ENCODE measurements around the gene OR11H7.
"Not testable (repeated sequence)": the region's sequence is repeated elsewhere in the genome, so short reads cannot be mapped to it uniquely, and the experiment has no call there.

Gene OR11H7

DNA sequence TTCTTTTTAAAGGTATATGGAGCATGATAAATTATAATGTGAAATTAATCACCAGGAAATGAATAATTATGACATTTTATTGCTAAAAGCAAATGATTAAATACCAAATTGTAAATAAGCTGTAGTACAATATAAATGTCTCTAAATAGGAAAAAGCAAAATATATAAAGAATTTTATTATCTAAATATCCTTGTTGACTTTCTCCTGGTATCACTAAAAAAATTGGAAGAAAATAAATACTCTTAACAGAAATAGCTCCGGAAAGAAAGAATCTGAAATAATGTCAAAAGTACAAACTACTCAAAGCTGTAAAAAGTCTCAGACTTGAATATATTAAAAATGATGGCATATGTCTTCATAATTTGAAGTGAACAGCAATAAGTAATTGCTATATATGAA is at the start of gene OR11H7:
Gene OR11H7, plus strand, starts transcription at position 301 of the 400 bp plus-strand sequence.
- no peak for DNase-seq

DNA sequence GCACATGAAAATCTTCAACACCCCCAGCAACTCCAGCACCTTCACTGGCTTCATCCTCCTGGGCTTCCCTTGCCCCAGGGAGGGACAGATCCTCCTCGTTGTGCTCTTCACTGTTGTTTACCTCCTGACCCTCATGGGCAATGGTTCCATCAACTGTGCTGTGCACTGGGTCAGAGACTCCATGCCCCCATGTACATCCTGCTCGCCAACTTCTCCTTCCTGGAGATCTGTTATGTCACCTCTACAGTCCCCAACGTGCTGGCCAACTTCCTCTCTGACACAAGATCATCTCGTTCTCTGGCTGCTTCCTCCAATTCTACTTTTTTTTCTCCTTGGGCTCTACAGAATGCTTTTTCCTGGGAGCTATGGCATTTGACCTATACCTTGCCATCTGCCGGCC is 49.6 kb upstream of the OR11H7 start:
- no peak for DNase-seq

DNA sequence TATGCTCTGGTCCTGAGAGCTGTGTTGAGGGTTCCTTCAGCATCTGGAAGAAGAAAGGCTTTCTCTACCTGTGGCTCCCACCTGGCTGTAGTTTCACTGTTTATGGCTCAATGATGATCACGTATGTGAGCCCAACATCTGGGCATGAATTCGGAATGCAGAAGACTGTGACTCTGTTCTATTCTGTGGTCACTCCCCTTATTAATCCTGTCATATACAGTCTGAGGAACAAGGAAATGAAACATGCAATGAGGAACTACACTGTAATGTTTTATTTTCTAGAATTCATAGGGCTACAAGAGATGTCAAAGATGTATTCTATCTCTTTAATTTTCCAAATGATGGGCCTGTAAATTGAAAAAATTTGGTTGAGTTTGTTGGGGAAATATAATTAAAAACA is 48.9 kb upstream of the OR11H7 start:
- no peak for DNase-seq

DNA sequence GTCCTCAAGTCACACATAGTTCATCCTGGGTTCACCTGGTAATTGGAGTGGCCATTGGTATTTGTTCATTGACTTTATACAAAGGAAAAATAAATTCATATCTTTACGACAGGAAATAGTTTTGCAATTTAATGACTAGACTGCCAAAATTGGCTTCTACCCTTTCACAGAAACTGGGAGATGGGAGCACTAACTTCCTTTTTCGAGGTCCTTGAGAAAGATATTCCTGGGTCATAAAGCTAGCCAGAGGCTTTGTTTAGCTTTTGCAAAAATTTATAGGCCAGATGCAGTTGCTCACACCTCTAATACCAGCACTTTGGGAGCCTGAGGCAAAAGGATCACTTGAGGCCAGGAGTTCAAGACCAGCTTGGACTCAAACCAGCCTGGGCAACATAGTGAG is 48.3 kb upstream of the OR11H7 start:
- DNase-seq, result no peak

DNA sequence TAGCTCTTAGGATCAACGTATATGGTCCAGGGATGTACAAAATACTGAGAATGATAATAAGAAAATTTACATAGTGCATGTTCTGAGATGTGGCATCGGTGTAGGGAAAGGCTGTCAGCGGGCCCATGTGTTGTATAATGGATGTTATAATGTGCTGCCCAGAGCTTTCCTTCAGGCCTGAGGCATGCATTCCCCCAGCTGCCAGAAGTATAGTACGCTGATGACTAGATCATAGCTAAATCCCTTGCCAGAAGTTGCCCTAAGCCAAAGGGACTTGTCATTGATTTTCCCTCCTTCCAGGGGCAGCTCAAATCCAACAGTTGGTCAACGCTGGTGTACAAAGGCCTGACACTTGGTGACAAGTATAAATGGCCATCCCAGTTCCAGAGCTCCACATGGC is 44.6 kb upstream of the OR11H7 start:
- no peak for DNase-seq

DNA sequence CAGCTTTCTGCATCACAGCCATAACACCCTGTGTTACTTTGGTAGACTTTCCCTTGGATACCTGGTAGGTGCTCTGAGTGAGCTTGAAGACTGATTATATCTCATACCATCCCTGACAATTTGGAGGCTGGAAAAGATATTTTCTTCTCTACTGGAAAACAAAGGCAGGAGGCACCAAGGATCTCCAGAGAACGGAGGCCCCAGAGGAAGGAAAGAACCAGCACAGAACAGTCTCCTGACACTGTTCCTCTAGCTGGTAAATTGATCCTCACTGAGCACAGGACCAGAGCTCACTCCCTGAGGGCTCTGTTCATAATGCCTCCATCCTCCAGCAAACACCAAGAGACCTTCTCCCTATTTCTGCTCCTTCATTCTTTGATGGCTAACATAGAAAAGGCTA is 38.2 kb upstream of the OR11H7 start, which contains the start of gene OR11G2:
Gene OR11G2, plus strand, starts transcription at position 301 of the 400 bp plus-strand sequence. CDS start 6,542 bp downstream, outside the sequence.
- no peak for DNase-seq

DNA sequence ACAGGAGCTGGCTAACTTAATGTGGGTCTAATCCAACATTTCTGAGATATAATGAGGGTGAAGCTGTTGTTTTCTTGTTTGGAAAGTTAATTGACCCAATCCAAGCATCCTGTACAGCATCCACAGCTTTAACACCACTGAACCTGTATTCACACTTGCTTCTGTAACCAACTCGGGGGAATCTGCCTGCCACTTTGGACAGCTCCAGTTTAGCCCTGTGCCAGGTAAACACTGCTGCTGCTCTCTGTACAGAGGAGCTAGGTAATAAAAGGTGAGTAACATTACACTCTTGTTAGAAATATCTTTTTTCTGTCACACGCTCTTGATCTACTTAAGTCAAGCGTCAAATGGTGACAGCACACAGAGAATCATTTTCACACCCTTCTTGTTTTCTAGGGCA is 37.4 kb upstream of the OR11H7 start:
- no peak for DNase-seq

DNA sequence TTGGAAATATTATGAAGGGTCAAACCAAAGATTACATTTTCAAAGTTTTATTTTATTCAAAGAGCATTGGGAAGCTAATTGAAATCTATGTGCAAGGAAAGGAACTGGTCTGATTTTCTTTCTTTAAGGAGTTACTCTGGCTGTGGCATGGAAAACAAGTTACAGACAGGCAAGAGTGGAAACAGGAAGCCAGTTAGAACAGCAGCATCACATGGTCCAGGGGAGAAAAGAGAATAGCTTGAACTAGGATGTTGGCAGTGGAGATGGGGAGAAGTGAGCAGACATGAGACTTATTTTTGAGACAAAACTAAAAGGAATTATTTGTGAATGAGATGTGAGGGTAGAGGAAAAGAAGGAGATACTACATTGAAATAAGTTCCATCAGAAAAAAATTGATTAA is 34.7 kb upstream of the OR11H7 start:
- DNase-seq, result no peak

DNA sequence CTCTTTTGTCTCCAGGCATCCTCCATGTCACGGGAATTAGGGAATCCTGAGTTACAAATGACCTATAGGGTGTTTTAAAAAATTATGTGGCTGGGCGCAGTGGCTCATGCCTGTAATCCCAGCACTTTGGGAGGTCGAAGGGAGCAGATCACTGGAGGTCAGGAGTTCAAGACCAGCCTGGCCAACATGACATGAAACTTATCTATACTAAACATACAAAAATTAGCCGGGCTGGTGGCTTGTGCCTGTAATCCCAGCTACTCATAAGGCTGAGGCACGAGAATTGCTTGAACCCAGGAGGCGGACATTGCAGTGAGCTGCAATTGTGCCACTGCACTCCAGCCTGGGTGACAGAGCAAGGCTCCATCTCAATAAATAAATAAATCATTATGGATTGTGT is 33.6 kb upstream of the OR11H7 start:
- not testable (repeated sequence) for DNase-seq

DNA sequence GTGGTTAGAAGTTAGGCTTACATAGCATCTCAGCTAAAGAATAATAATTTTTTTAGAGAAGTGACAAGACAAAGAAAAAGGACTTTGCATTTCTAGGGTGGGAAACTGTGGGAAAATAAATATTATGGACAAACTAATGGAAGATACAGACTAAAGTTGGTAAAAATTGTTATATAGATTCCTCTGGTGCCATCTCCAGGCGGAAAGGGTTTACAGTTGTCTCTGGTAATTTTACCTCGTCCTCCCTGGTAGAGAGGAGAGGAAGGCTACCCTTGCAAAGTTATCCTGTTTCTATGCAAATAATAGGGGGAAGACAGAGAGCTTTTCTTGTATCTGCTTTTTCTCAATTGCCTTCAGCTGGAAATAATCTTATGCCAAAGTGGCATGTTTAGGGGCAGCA is 32.9 kb upstream of the OR11H7 start:
- DNase-seq, result no peak

DNA sequence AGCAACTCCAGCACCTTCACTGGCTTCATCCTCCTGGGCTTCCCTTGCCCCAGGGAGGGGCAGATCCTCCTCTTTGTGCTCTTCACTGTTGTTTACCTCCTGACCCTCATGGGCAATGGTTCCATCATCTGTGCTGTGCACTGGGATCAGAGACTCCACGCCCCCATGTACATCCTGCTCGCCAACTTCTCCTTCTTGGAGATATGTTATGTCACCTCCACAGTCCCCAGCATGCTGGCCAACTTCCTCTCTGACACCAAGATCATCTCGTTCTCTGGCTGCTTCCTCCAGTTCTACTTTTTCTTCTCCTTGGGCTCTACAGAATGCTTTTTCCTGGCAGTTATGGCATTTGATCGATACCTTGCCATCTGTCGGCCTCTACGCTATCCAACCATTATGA is 31.3 kb upstream of the OR11H7 start:
- DNase-seq, result no peak

DNA sequence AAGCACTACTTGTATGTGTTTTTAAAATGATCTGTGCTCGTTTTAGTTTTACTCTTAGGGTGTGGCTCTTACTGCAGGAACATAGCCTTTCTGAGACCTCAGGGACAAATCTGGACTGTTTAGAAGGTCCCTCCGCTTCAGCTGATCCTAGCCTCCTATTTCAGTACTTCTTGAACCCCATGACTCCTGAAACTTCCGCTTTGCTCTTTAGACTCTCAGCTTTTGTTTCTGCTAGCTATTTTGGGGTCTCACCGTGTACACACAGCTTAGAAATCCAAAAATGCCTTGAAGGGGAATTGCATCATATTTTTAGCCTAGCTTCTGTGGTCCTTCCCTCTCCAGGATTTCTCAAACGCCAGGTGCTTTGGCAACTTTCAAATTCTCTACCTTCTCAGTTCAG is 29.8 kb upstream of the OR11H7 start:
- no peak for DNase-seq

DNA sequence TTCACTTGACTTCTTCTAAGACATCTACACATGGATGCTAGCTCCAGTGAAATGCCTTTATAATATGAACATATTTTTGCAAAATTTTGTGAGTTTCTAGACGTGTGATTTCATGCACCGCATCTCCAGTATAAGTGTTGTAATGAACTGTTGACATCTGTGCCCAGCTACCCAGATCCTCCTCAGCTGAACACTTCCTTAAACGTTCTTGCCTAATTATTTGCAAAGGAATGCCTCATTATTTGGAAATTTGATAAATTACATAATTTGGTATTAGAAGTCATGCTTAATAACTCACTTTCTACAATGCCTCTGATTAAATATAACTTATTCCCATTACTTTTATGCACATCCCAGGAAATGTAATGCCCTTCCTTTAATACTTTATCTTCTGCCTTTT is 24.1 kb upstream of the OR11H7 start:
- no peak for DNase-seq

DNA sequence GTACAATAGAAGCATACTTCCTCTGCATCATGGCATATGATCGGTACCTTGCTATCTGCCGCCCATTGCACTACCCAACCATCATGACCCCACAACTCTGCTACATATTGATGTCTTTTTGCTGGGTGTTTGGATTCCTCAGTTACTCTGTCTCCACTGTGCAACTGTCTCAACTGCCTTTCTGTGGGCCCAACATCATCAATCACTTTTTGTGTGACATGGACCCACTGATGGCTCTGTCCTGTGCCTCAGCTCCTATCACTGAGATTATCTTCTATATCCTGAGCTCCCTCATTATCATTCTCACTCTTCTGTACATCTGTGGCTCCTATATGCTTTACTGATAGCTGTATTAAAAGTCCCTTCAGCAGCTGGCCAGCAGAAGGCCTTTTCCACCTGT is 19.2 kb upstream of the OR11H7 start:
- DNase-seq, result no peak

DNA sequence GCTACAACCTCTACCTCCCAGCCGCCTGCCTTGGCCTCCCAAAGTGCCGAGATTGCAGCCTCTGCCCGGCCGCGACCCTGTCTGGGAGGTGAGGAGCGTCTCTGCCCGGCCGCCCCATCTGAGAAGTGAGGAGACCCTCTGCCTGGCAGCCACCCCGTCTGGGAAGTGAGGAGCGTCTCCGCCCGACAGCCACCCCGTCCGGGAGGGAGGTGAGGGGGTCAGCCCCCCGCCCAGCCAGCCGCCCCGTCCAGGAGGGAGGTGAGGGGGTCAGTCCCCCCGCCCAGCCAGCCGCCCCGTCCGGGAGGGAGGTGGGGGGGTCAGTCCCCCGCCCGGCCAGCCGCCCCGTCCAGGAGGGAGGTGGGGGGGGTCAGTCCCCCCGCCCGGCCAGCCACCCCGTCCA is 16.4 kb upstream of the OR11H7 start:
- not testable (repeated sequence) for DNase-seq

DNA sequence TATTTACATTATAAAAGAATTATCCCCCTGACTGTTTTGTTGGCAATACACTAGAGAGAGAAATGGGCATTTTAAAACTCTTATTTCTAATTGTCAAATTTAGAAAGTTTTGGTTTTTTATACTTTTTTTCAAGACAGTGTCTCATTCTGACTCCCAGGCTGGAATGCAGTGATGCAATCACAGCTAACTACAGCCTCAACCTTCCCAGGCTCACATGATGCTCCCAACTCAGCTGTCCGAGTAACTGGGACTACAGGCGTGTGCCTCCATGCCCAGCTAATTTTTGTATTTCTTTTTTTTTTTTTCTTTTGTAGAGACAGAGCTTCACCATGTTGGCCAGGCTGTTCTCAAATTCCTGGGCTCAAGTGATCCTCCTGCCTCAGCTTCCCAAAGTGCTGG is 13.6 kb upstream of the OR11H7 start:
- DNase-seq, result no peak

DNA sequence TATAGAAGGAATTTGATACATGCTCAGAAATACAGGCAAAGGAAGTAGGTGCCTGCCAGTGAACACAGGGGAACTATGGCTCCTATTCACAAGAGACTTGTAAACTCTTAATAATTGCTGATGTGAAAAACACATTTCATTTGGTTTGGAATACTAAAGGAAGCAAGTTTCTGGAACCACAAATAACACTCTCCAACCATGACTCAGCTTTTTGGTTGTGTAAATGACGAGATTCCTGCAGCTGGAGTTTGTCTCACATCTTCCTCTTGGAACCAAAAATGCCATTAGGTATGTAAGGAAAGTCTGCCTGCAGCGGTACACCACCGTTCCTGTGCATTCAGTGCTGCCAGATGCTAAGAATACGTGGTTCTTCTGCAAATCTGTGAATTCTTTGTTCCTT is 9.7 kb upstream of the OR11H7 start:
- DNase-seq, result no peak

DNA sequence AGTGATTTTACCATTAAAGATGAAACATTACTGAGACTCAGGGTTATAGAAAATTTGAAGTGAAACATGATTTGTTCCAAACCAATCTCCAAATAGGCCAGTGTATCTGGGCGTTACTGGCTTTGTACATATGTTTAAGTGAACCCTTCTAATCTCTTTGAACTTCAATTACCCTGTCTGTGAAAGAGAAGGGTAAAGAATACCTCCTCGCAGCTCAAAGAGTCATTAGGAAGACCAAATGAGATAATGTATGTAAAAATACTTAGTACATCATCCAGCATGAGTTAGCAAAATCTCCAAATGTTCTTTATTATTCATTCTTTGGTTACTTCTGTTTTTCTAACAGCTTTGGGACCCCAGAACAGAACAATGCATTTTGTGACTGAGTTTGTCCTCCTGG is 5.4 kb upstream of the OR11H7 start, which contains the start of gene OR11H6:
Gene OR11H6, plus strand, starts transcription at position 301 of the 400 bp plus-strand sequence. Its CDS starts 0 bp downstream, at position 301.
- no peak for DNase-seq

DNA sequence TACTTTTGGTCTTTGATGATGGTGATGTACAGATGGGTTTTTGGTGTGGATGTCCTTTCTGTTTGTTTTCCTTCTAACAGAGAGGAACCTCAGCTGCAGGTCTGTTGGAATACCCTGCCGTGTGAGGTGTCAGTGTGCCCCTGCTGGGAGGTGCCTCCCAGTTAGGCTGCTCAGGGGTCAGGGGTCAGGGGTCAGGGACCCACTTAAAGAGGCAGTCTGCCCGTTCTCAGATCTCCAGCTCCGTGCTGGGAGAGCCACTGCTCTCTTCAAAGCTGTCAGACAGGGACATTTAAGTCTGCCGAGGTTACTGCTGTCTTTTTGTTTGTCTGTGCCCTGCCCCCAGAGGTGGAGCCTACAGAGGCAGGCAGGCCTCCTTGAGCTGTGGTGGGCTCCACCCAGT is 6.6 kb downstream of the OR11H7 start:
- not testable (repeated sequence) for DNase-seq

DNA sequence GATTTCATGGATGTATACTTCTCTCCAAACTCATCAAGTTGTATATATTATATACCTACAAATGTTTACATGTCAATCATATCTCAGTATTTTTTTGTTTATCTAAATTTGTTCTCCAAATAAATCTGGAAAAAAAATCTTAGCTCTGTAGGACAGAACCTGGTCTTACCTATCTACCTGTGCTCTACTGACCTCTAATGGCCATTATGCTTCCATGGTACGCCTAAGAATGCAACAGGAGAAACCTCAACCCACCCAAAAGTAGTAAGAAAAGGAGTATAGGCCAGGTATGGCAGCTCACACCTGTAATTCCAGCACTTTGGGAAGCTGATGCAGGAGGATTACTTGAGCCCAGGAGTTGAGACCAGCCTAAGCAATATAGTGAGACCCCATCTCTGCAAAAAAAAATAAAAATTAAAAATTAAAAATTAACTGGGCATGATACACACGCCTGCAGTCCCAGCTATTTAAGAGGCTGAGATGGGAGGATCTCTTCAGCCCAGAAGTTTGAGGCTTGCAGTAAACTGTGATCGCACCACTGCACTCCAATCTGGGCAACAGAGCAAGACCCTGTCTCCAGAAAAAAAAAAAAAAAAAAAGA is 19.0 kb downstream of the OR11H7 start:
- no peak for DNase-seq

DNA sequence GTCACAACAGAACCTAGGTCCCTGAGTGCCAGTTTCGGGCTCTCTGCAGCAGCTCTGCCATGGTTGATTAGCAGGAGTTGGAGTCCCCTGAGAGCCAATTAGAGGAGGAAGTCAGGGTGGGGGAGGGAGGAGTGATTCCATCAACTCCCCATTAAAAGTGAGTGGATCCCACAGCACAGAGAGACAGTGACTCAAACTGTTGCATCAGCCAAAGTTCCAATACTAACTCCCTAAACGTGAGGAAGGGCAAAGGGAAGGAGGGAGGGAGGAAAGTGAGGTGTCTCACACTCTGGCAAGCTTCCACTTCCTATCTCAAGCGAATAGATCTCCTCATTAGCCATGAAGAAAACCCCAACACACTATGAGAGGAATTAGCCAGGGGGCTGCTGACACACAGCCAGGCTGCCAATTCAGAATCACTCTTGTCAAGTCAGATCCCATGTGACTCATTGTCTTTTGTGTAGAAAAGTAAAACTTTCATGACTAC is 33.9 kb downstream of the OR11H7 start:
- no peak for DNase-seq

DNA sequence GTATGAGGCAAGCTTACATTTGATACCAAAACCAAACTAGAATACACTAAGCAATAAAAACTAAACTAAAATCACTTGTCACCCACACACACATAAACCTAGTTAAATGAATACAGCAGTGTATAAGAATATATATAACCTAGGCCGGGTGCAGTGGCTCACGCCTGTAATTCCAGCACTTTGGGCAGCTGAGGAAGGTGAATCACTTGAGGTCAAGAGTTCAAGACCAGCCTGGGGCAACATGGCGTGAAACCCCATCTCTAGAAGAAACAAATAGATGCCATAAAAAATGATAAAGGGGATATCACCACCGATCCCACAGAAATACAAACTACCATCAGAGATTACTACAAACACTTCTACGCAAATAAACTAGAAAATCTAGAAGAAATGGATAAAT is 35.6 kb downstream of the OR11H7 start:
- DNase-seq, result not testable (repeated sequence)

DNA sequence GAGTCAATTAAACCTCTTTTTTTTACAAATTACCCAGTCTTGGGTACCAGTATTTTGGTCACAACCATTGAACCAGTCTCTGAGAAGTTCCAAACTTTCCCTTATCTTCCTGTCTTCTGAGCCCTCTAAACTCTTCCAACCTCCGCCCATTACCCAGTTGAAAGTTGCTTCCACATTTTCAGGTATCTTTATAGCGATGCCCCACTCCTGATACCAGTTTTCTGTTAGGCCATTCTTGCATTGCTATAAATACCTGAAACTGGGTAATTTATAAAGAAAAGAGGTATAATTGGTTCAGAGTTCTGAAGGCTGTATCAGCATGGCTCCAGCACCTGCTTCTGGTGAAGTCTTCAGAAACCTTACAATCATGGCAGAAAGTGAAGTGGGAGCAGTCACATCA is 45.3 kb downstream of the OR11H7 start:
- DNase-seq, result no peak

DNA sequence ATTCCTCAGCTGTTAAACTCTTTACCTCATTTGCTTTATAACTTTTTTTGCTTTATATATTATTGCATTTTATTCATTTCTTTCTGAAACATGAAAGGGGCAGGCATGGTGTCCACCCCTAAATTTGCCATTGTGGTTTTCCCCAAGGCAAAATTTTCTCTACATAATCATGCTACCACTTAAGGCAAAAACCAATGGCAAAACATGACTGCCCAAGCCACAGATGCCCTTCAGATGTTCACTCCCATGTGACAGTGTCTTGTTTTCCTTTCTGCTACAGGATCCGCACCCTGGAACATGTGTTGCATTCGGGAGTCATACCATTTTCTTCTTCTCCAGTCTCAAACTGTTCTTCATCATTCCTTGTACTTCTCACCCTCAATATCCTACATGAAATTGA is 48.6 kb downstream of the OR11H7 start:
- no peak for DNase-seq

DNA sequence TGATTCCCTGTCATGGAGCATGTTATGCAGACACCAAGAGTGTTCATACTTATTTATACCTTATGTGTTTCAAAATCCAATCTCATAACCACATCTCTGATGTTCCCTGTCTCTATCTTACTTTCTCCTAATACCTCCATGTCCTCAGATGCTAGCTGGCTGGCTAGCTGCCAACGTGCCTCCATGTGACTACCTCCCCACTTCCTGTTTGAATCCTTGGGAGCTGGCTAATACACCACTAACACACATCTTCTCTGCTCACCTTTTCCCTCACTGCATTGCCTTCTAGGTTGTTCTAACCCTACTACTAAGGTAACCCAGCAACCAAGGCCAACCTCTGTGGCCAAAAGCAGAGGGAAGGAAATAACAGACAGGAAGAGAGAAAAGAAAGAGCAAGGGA is 49.6 kb downstream of the OR11H7 start:
- no peak for DNase-seq
